ENCODE data around the gene CRACDL.

GRCh38 chr2:98907385-98907784, 28.6 kb downstream of the CRACDL start:
- no peak for TF ChIP-seq POLR2A (IDR thresholded peaks at IDR 0.05; ENCODE audit: low read depth, low read length)
- no peak for TF ChIP-seq POLR2AphosphoS5 (IDR thresholded peaks at IDR 0.05; ENCODE audit: low read depth, low read length)
- no peak for TF ChIP-seq TAF1 (IDR thresholded peaks at IDR 0.05; ENCODE audit: low read depth, low read length)
- no peak for TF ChIP-seq SPI1 (IDR thresholded peaks at IDR 0.05; ENCODE audit: low read depth, low read length)
